ENCODE measurements around the gene ZNF789. TPM values are rescaled to one million over a fixed set of nuclear protein-coding genes. Genes with fewer than 3 reads are reported as not detected.

The ZNF789 gene
- polyA plus RNA-seq, 3 donors from 2014 or later, result 4.6 to 7.6 (median 5.4) TPM

Other genes starting within 250 kb of the ZNF789 start
- not detected for gene MYH16, start 200.1 kb upstream of the ZNF789 start, polyA plus RNA-seq
- 10 to 100 TPM; 26.6 to 49.2 (median 39.5) TPM for gene ARPC1A, start 147.0 kb upstream of the ZNF789 start, polyA plus RNA-seq
- gene ARPC1B, start 98.2 kb upstream of the ZNF789 start, polyA plus RNA-seq, result 100 to 1,000 TPM; 582 to 834 (median 626) TPM
- gene PDAP1, start 64.3 kb upstream of the ZNF789 start, polyA plus RNA-seq, result 10 to 100 TPM; 20.7 to 43.3 (median 30.0) TPM
- 100 to 1,000 TPM; 265 to 362 (median 279) TPM for gene BUD31, start 63.9 kb upstream of the ZNF789 start, polyA plus RNA-seq
- 1 to 10 TPM in 2 of 3 donors, under 1 TPM in 1; 0.83 to 3.7 (median 1.4) TPM for gene PTCD1, start 34.1 kb upstream of the ZNF789 start, polyA plus RNA-seq
- 10 to 100 TPM; 18.4 to 26.6 (median 22.2) TPM for gene CPSF4, start 33.9 kb upstream of the ZNF789 start, polyA plus RNA-seq
- gene ATP5MF, start 6.7 kb upstream of the ZNF789 start, polyA plus RNA-seq, result 100 to 1,000 TPM; 455 to 757 (median 495) TPM
- gene ZNF394, start 27.4 kb downstream of the ZNF789 start, polyA plus RNA-seq, result 10 to 100 TPM; 68.6 to 91.7 (median 76.0) TPM
- gene ZKSCAN5, start 31.8 kb downstream of the ZNF789 start, polyA plus RNA-seq, result 1 to 10 TPM; 3.2 to 9.4 (median 4.6) TPM
- gene FAM200A, start 79.2 kb downstream of the ZNF789 start, polyA plus RNA-seq, result 1 to 10 TPM in 2 of 3 donors, not detected in 1; 1.9 to 4.7 TPM
- gene ZNF655, start 85.8 kb downstream of the ZNF789 start, polyA plus RNA-seq, result 10 to 100 TPM; 69.8 to 98.9 (median 75.0) TPM
- gene TMEM225B, start 125.4 kb downstream of the ZNF789 start, polyA plus RNA-seq, result 1 to 10 TPM; 1.3 to 6.5 (median 2.8) TPM
- 10 to 100 TPM in 1 of 3 donors, 1 to 10 TPM in 2; 7.6 to 14.9 (median 9.6) TPM for gene ZSCAN25, start 144.1 kb downstream of the ZNF789 start, polyA plus RNA-seq
- gene CYP3A5, start 207.1 kb downstream of the ZNF789 start, polyA plus RNA-seq, result under 1 TPM in 1 of 3 donors, not detected in 2; 0.35 TPM